HG02623 (cell line): Measurements from ENCODE around the gene MACROH2A1.

Experiments used
- ATAC-seq: cut with Tn5 transposase; IDR thresholded peaks from one replicate; pipeline ENCODE4 v1.9.1; 2021; ENCODE audit warnings: moderate library complexity; ENCODE audit not compliant: unreplicated experiment

Gene MACROH2A1

GRCh38 chr5:135319458-135319857 is 79.6 kb downstream of the MACROH2A1 start:
- no peak for ATAC-seq

- no peak for ATAC-seq
These were observed 80.1 kb downstream of the MACROH2A1 start for GRCh38 chr5:135318924-135319323.

- no peak for ATAC-seq
These were observed 81.0 kb downstream of the MACROH2A1 start for GRCh38 chr5:135318037-135318436.

GRCh38 chr5:135317286-135317685 is 81.7 kb downstream of the MACROH2A1 start:
- ATAC-seq, result no peak

- no peak for ATAC-seq
These were observed 83.6 kb downstream of the MACROH2A1 start for GRCh38 chr5:135315386-135315785.

- no peak for ATAC-seq
These were observed 85.1 kb downstream of the MACROH2A1 start for GRCh38 chr5:135313946-135314345.

GRCh38 chr5:135313405-135313804 is 85.6 kb downstream of the MACROH2A1 start:
- no peak for ATAC-seq

- no peak for ATAC-seq
These were observed 86.6 kb downstream of the MACROH2A1 start for GRCh38 chr5:135312255-135312935.

- no peak for ATAC-seq
These were observed 88.6 kb downstream of the MACROH2A1 start for GRCh38 chr5:135310328-135310989.

- no peak for ATAC-seq
These were observed 89.4 kb downstream of the MACROH2A1 start for GRCh38 chr5:135309391-135310327.

GRCh38 chr5:135308752-135309151 is 90.3 kb downstream of the MACROH2A1 start:
- ATAC-seq, result no peak

GRCh38 chr5:135308245-135308644 is 90.8 kb downstream of the MACROH2A1 start:
- no peak for ATAC-seq

GRCh38 chr5:135307143-135307903 is 91.7 kb downstream of the MACROH2A1 start:
- no peak for ATAC-seq

GRCh38 chr5:135306557-135306956 is 92.5 kb downstream of the MACROH2A1 start:
- no peak for ATAC-seq

GRCh38 chr5:135304352-135305221 is 94.4 kb downstream of the MACROH2A1 start:
- ATAC-seq, result no peak

GRCh38 chr5:135303582-135304173 is 95.4 kb downstream of the MACROH2A1 start:
- ATAC-seq, result no peak

- no peak for ATAC-seq
These were observed 101.9 kb downstream of the MACROH2A1 start for GRCh38 chr5:135296900-135297816.

- ATAC-seq, result no peak
These were observed 103.2 kb downstream of the MACROH2A1 start for GRCh38 chr5:135295852-135296251.
